Liver (tissue), 9 donors: ENCODE measurements around the gene UBALD1. TPM values are rescaled to one million over a fixed set of nuclear protein-coding genes. Genes with fewer than 3 reads are reported as not detected.

ENCODE experiments used
- DNase-seq: peaks from one replicate; pipeline ENCODE4 v3.0.0-alpha.2; 2017; ENCODE audit warnings: low spot score
- H3K27ac ChIP-seq, 2 donors: one replicate each; pipeline ENCODE4 v1.7.0; 2013; ENCODE audit warnings: inconsistent platforms in 2 of 2, low read length in 2 of 2, control low read depth in 1 of 2, low read depth in 1 of 2, mild to moderate bottlenecking in 1 of 2
- H3K27me3 ChIP-seq, 4 donors: one replicate each; pipeline versions ENCODE4 v1.6.1 to v1.7.0; 2013; ENCODE audit warnings: low read length in 3 of 4, inconsistent platforms in 1 of 4, mild to moderate bottlenecking in 1 of 4, moderate library complexity in 1 of 4; ENCODE audit not compliant: control insufficient read depth in 4 of 4, insufficient read depth in 4 of 4
- H3K36me3 ChIP-seq, 4 donors: one replicate each; pipeline versions ENCODE4 v1.6.1 to v1.7.0; 2013; ENCODE audit warnings: low read length in 3 of 4, mild to moderate bottlenecking in 3 of 4, low read depth in 1 of 4, moderate library complexity in 1 of 4; ENCODE audit not compliant: control insufficient read depth in 4 of 4, insufficient read depth in 3 of 4
- H3K4me1 ChIP-seq, 4 donors: one replicate each; pipeline versions ENCODE4 v1.6.1 to v1.7.0; 2013; ENCODE audit warnings: low read length in 3 of 4, mild to moderate bottlenecking in 3 of 4, moderate library complexity in 1 of 4; ENCODE audit not compliant: control insufficient read depth in 4 of 4, insufficient read depth in 4 of 4
- H3K4me3 ChIP-seq, 3 donors: one replicate each; pipeline versions ENCODE4 v1.6.1 to v1.7.0; 2013; ENCODE audit warnings: low read length in 3 of 3, control low read depth in 1 of 3, low read depth in 1 of 3, mild to moderate bottlenecking in 1 of 3
- H3K9ac ChIP-seq, 2 donors: one replicate each; pipeline ENCODE4 v1.7.0; 2013; ENCODE audit warnings: low read length in 2 of 2, mild to moderate bottlenecking in 2 of 2, moderate library complexity in 2 of 2, control low read depth in 1 of 2, low read depth in 1 of 2
- H3K9me3 ChIP-seq, 4 donors: one replicate each; pipeline versions ENCODE4 v1.6.1 to v1.7.0; 2013; ENCODE audit warnings: low read length in 3 of 4; ENCODE audit not compliant: control insufficient read depth in 4 of 4
- CTCF ChIP-seq: fragments of 150-350 bp; IDR thresholded peaks from 2 replicates; pipeline ENCODE4 v1.5.1; 2017; ENCODE audit warnings: improper control_type of control experiment, low read depth, low read length; ENCODE audit not compliant: missing input control
- EGR1 ChIP-seq, 2 donors: IDR thresholded peaks; 2 replicates each; pipeline ENCODE4 v1.6.1; 2016 to 2018; ENCODE audit warnings: antibody characterized with exemption in 2 of 2, low read depth in 2 of 2
- FOXA1 ChIP-seq: IDR thresholded peaks from 2 replicates; pipeline ENCODE4 v1.6.1; 2016; ENCODE audit warnings: antibody characterized with exemption
- FOXA2 ChIP-seq: IDR thresholded peaks from 2 replicates; pipeline ENCODE4 v1.6.1; 2016; ENCODE audit warnings: antibody characterized with exemption
- GABPA ChIP-seq, 2 donors: IDR thresholded peaks in 1 of 2; conservative IDR thresholded peaks in 1 of 2; 2 replicates each; pipeline ENCODE4 v1.6.1; 2016; ENCODE audit warnings: antibody characterized with exemption in 2 of 2, mild to moderate bottlenecking in 1 of 2, moderate library complexity in 1 of 2
- HNF4A ChIP-seq, 2 donors: conservative IDR thresholded peaks; 2 replicates each; pipeline ENCODE4 v1.6.1; 2016; ENCODE audit warnings: antibody characterized with exemption in 2 of 2, mild to moderate bottlenecking in 2 of 2
- HNF4G ChIP-seq: IDR thresholded peaks from 2 replicates; pipeline ENCODE4 v1.6.1; 2016; ENCODE audit warnings: antibody characterized with exemption
- JUND ChIP-seq, 2 donors: IDR thresholded peaks; 2 replicates each; pipeline ENCODE4 v1.6.1; 2016; ENCODE audit warnings: antibody characterized with exemption in 2 of 2
- NR2F2 ChIP-seq: IDR thresholded peaks from 2 replicates; pipeline ENCODE4 v1.6.1; 2016; ENCODE audit warnings: antibody characterized with exemption
- RAD21 ChIP-seq, 2 donors: IDR thresholded peaks; 2 replicates each; pipeline ENCODE4 v1.6.1; 2016; ENCODE audit warnings: antibody characterized with exemption in 2 of 2, mild to moderate bottlenecking in 2 of 2
- REST ChIP-seq: IDR thresholded peaks from 2 replicates; pipeline ENCODE4 v1.6.1; 2016; ENCODE audit warnings: antibody characterized with exemption, mild to moderate bottlenecking
- RXRA ChIP-seq, 2 donors: IDR thresholded peaks; 2 replicates each; pipeline ENCODE4 v1.6.1; 2017 to 2018; ENCODE audit warnings: antibody characterized with exemption in 2 of 2, mild to moderate bottlenecking in 1 of 2
- SP1 ChIP-seq: IDR thresholded peaks from 2 replicates; pipeline ENCODE4 v1.6.1; 2018; ENCODE audit warnings: antibody characterized with exemption, mild to moderate bottlenecking
- TAF1 ChIP-seq: conservative IDR thresholded peaks from 2 replicates; pipeline ENCODE4 v1.6.1; 2016; ENCODE audit warnings: antibody characterized with exemption, mild to moderate bottlenecking
- YY1 ChIP-seq: IDR thresholded peaks from 2 replicates; pipeline ENCODE4 v1.6.1; 2016; ENCODE audit warnings: antibody characterized with exemption, mild to moderate bottlenecking
- ZBTB33 ChIP-seq: IDR thresholded peaks from 2 replicates; pipeline ENCODE4 v1.6.1; 2016; ENCODE audit warnings: antibody characterized with exemption
- WGBS: extraction: QIAGEN DNeasy Blood & Tissue Kit; methylation state at CpG from one replicate; pipeline ENCODE4 v1.1.7; 2013; 5-methylcytosine and 5-hydroxymethylcytosine counted together
- polyA plus RNA-seq, 2 donors: library from polyadenylated mRNA; stranded (reverse) in 1 of 2; unstranded in 1 of 2; fragments of 200-250 nt in 1 of 2; fragments of >200 nt in 1 of 2; fragmentation: Nextera tagmentation in 1 of 2; extraction: Ambion mirVana in 1 of 2; gene quantifications; one replicate each; pipeline versions ENCODE4 v1.2.1 to v1.2.3, GENCODE V29; 2013 to 2015
- total RNA-seq, 2 donors: library from RNA; depleted of rRNA; stranded (reverse); fragments of >200 nt; gene quantifications; one replicate each; pipeline ENCODE4 v1.2.3, GENCODE V29; 2014
- donor health status: healthy.
- donor health status: healthy.
- donor health status: healthy.
- donor health status: healthy.
- donor health status: healthy.

Gene UBALD1
- total and polyA plus RNA-seq, 4 donors = 4.5 to 22.4 (median 7.5) TPM

- TF ChIP-seq HNF4A (conservative IDR thresholded peaks at IDR 0.05) (no peak), FOXA2 (peak; percentile 61), SP1 (no peak)
- no peak for DNase-seq
Measured at GRCh38 chr16:4631444-4631843, 16.8 kb upstream of the UBALD1 start.

GRCh38 chr16:4628283-4628682 is 13.6 kb upstream of the UBALD1 start:
- 90% methylated on average over 9 of the region's 9 CpGs for WGBS
- Histone ChIP-seq H3K27me3 (no peaks in the 10 kb centered on the region), H3K9ac (no peak overlapping the region), H3K4me1 (peaks cover 9 to 26% (median 18%) of the 10 kb centered on the region in 4 donors), H3K4me3 (no peak overlapping the region), H3K9me3 (no peaks in the 10 kb centered on the region), H3K36me3 (peaks cover 0 to 3% (median under 1%) of the 10 kb centered on the region in 4 donors), H3K27ac (no peak overlapping the region)
- DNase-seq = no peak
- TF ChIP-seq NR2F2 (no peak), RAD21 (IDR thresholded peaks at IDR 0.05) (no peak), ZBTB33 (no peak), TAF1 (no peak), SP1 (no peak), HNF4A (conservative IDR thresholded peaks at IDR 0.05) (no peak), YY1 (no peak), GABPA (IDR thresholded peaks at IDR 0.05 in 1 of 2, conservative IDR thresholded peaks at IDR 0.05 in 1 of 2) (no peak), JUND (IDR thresholded peaks at IDR 0.05) (no peak), FOXA1 (no peak), EGR1 (IDR thresholded peaks at IDR 0.05; ENCODE audit: low read depth in 2 of 2) (no peak)

More at GRCh38 chr16:4631444-4631843, 16.8 kb upstream of the UBALD1 start:
- H3K27me3 ChIP-seq = no peaks in the 10 kb centered on the region
- no peak overlapping the region for H3K9ac ChIP-seq
- WGBS = 64% methylated on average over 1 of the region's 1 CpG
- H3K4me1 ChIP-seq = peaks cover 0 to 6% (median 3%) of the 10 kb centered on the region in 4 donors
- no peak overlapping the region for H3K4me3 ChIP-seq
- H3K36me3 ChIP-seq = peaks cover 0 to 4% (median 2%) of the 10 kb centered on the region in 4 donors
- peak overlapping the region; percentile 38 to 61 for H3K27ac ChIP-seq
- H3K9me3 ChIP-seq = no peaks in the 10 kb centered on the region

GRCh38 chr16:4626396-4626795 is 11.7 kb upstream of the UBALD1 start:
- Histone ChIP-seq H3K27me3 (no peaks in the 10 kb centered on the region), H3K9me3 (no peaks in the 10 kb centered on the region), H3K4me3 (peak overlapping the region in 1 of 3 donors; percentile 93), H3K4me1 (peaks cover 9 to 26% (median 20%) of the 10 kb centered on the region in 4 donors), H3K9ac (peak overlapping the region in 1 of 2 donors; percentile 79), H3K36me3 (peaks cover 0 to 3% (median under 1%) of the 10 kb centered on the region in 4 donors), H3K27ac (peak overlapping the region; percentile 95 to 98)
- TF ChIP-seq TAF1 = no peak
- TF ChIP-seq JUND (IDR thresholded peaks at IDR 0.05) = no peak
- TF ChIP-seq NR2F2 = no peak
- no peak for TF ChIP-seq YY1
- TF ChIP-seq ZBTB33 = no peak
- no peak for TF ChIP-seq RXRA (IDR thresholded peaks at IDR 0.05)
- no peak for TF ChIP-seq REST
- TF ChIP-seq FOXA1 = no peak
- TF ChIP-seq SP1 = no peak
- no peak for TF ChIP-seq HNF4G
- no peak for TF ChIP-seq FOXA2
- no peak for TF ChIP-seq HNF4A (conservative IDR thresholded peaks at IDR 0.05)
- no peak for TF ChIP-seq GABPA (IDR thresholded peaks at IDR 0.05 in 1 of 2, conservative IDR thresholded peaks at IDR 0.05 in 1 of 2)
- no peak for TF ChIP-seq EGR1 (IDR thresholded peaks at IDR 0.05; ENCODE audit: low read depth in 2 of 2)
- TF ChIP-seq CTCF = no peak
- no peak for DNase-seq
- 75% methylated on average over 6 of the region's 6 CpGs for WGBS
